K562 (cell line): ENCODE data around the gene FHIT. TPM values are rescaled to one million over a fixed set of nuclear protein-coding genes. Genes with fewer than 3 reads are reported as not detected.
A peak's percentile ranks its signal among the peaks of the same experiment; 100 is the strongest.

ENCODE experiments used
- CCNT2 ChIP-seq: IDR thresholded peaks from 2 replicates; pipeline ENCODE4 v1.6.1; 2011; ENCODE audit warnings: borderline replicate concordance, low read depth, mild to moderate bottlenecking, moderate library complexity, mixed read lengths, low read length; ENCODE audit not compliant: insufficient read length; ENCODE audit errors: extremely low read depth
- ESRRB ChIP-seq: fragments of 250-450 bp; sonication (Bioruptor Pico); IDR thresholded peaks from 2 replicates; pipeline ENCODE4 v1.5.0; 2020; ENCODE audit warnings: mild to moderate bottlenecking, moderate library complexity, borderline replicate concordance
- FOXK2 ChIP-seq, 2 experiments: fragments of 450-650 bp; IDR thresholded peaks in 1 of 2; conservative IDR thresholded peaks in 1 of 2; 2 replicates each; pipeline ENCODE4 v1.6.1; 2016; ENCODE audit warnings: low read depth in 2 of 2, mild to moderate bottlenecking in 1 of 2
- GABPA ChIP-seq: fragments of 200-800 bp; sonication (Bioruptor generic); conservative IDR thresholded peaks from 2 replicates; pipeline ENCODE4 v1.6.1; 2016; ENCODE audit warnings: low read depth, missing genetic modification characterization, missing compliant biosample characterization
- HMG20B ChIP-seq: fragments of 250-450 bp; sonication (Bioruptor Pico); IDR thresholded peaks from 2 replicates; pipeline ENCODE4 v1.5.0; 2021; ENCODE audit warnings: mild to moderate bottlenecking
- KAT7 ChIP-seq: sonication (generic); formaldehyde crosslinking; IDR thresholded peaks from 2 replicates; pipeline ENCODE4 v1.8.0; 2022; ENCODE audit warnings: missing genetic modification reagents, mild to moderate bottlenecking, borderline replicate concordance
- KLF16 ChIP-seq: IDR thresholded peaks from 2 replicates; pipeline ENCODE4 v1.6.1; 2016; ENCODE audit warnings: antibody characterized with exemption
- POLR3A ChIP-seq: IDR thresholded peaks from 2 replicates; pipeline ENCODE4 v1.6.1; 2011; ENCODE audit warnings: borderline replicate concordance, mild to moderate bottlenecking, moderate library complexity; ENCODE audit not compliant: insufficient read length, insufficient read depth; ENCODE audit errors: extremely low read depth
- SMAD4 ChIP-seq: fragments of 250-450 bp; sonication (Bioruptor Pico); conservative IDR thresholded peaks from 2 replicates; pipeline ENCODE4 v1.8.0; 2021; ENCODE audit warnings: inconsistent platforms, mild to moderate bottlenecking, moderate library complexity
- SMARCB1 ChIP-seq: IDR thresholded peaks from 2 replicates; pipeline ENCODE4 v1.6.1; 2011; ENCODE audit warnings: improper control_type of control experiment, low read depth; ENCODE audit not compliant: insufficient read length
- SRSF7 ChIP-seq: fragments of 200-400 bp; formaldehyde crosslinking; optimal IDR thresholded peaks from 2 replicates; pipeline ENCODE3; 2017; ENCODE audit warnings: mild to moderate bottlenecking, low read depth, low read length
- TAF9B ChIP-seq: fragments of 450-650 bp; IDR thresholded peaks from 2 replicates; pipeline ENCODE4 v1.6.1; 2018; ENCODE audit warnings: mild to moderate bottlenecking; ENCODE audit not compliant: partially characterized antibody
- TAL1 ChIP-seq: fragments of 450-650 bp; IDR thresholded peaks from 2 replicates; pipeline ENCODE4 v1.6.1; 2016; ENCODE audit warnings: mild to moderate bottlenecking
- ZKSCAN1 ChIP-seq: fragments of 150-350 bp; IDR thresholded peaks from 2 replicates; pipeline ENCODE4 v1.6.1; 2016; ENCODE audit warnings: low read depth, low read length
- ZNF121 ChIP-seq: sonication (generic); formaldehyde crosslinking; conservative IDR thresholded peaks from 2 replicates; pipeline ENCODE4 v1.8.0; 2022; ENCODE audit warnings: missing genetic modification reagents
- ZNF76 ChIP-seq: fragments of 250-450 bp; sonication (Bioruptor Pico); IDR thresholded peaks from 2 replicates; pipeline ENCODE4 v1.4.0; 2020; ENCODE audit warnings: mild to moderate bottlenecking, moderate library complexity, borderline replicate concordance
- polyA plus RNA-seq, 8 experiments: library from polyadenylated mRNA; depleted of rRNA in 4 of 8; stranded (reverse) in 5 of 8; unstranded in 3 of 8; fragments of >200 nt; fragmentation: Nextera tagmentation in 2 of 8; fragmentation: Illumina TruSeq in 1 of 8; extraction: Ambion mirVana in 2 of 8; extraction: Trizol in 1 of 8; gene quantifications; 2 replicates each; pipeline versions ENCODE4 v1.2.1 to v1.2.3, GENCODE V29; 2011 to 2014; ENCODE audit warnings: inconsistent platforms in 1 of 8, missing spikeins in 1 of 8
- total RNA-seq, 7 experiments: library from RNA; depleted of rRNA in 6 of 7; stranded (reverse); fragments of >200 nt in 6 of 7; fragmentation: Illumina TruSeq in 2 of 7; extraction: Trizol in 2 of 7; gene quantifications; 2 replicates each; pipeline versions ENCODE4 v1.2.1 to v1.2.3, GENCODE V29; 2011 to 2021; ENCODE audit warnings: low replicate concordance in 1 of 7
- TF ChIP-seq, protein P1 (sequence below), 2 experiments: fragments of 450-650 bp in 1 of 2; sonication (generic) in 1 of 2; formaldehyde crosslinking; conservative IDR thresholded peaks; 2 replicates each; pipeline versions ENCODE4 v1.4.0 to v1.8.1; 2020 to 2022; ENCODE audit warnings: mild to moderate bottlenecking in 1 of 2, missing genetic modification reagents in 1 of 2
- TF ChIP-seq, protein P2 (sequence below), 2 experiments: fragments of 250-450 bp in 1 of 2; fragments of 450-650 bp in 1 of 2; sonication (Bioruptor Pico) in 1 of 2; IDR thresholded peaks; 2 replicates each; pipeline versions ENCODE4 v1.6.1 to v1.8.0; 2016 to 2021; ENCODE audit warnings: mild to moderate bottlenecking in 2 of 2, moderate library complexity in 2 of 2, missing compliant biosample characterization in 1 of 2, missing genetic modification characterization in 1 of 2
- TF ChIP-seq, protein P3 (sequence below): fragments of 450-650 bp; formaldehyde crosslinking; conservative IDR thresholded peaks from 2 replicates; pipeline ENCODE4 v1.4.0; 2022; ENCODE audit warnings: mild to moderate bottlenecking, missing genetic modification characterization
- TF ChIP-seq, protein P4 (sequence below): sonication (generic); formaldehyde crosslinking; IDR thresholded peaks from 2 replicates; pipeline ENCODE4 v1.9.0; 2022; ENCODE audit warnings: mild to moderate bottlenecking, missing genetic modification reagents
- TF ChIP-seq, protein P5 (sequence below): fragments of 250-450 bp; sonication (Bioruptor Pico); IDR thresholded peaks from 2 replicates; pipeline ENCODE4 v1.5.0; 2021
- TF ChIP-seq, protein P6 (sequence below): sonication (generic); formaldehyde crosslinking; IDR thresholded peaks from 2 replicates; pipeline ENCODE4 v1.8.1; 2022; ENCODE audit warnings: missing genetic modification reagents

The FHIT gene
- total and polyA plus RNA-seq, 9 of the 15 experiments (the other 6 are each of a cell fraction or from before 2014, with no cell fraction given): 1.7 to 9.1 (median 4.3) TPM

DNA sequence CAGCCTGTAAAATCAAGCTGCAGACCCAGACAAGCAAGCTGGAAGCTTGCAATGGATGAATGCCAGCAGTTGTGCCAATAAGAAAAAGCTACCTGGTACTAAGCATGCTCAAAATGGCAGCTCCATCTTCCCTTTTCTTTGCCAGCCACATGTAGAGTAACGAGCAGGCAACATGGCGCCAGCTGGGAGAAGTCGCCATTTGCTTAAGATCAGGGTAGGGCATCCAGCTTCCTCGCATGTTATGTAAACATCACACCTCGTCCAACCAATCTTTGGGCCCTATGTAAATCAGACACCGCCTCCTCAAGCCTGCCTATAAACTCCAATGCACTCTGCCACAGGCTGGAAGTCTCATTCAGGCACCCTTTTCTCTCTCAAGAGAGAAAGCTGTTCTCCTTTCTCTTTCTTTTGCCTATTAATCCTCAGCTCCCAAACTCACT lies 973.9 kb downstream of the FHIT start (continued):
- TF ChIP-seq HMG20B (CRISPR knock-in tag) (no peak), ESRRB (CRISPR knock-in tag) (no peak), KLF16 (no peak), TAL1 (no peak), ZKSCAN1 (no peak), SMARCB1 (no peak), SRSF7 (no peak), GABPA (tag) (no peak), CCNT2 (no peak), POLR3A (no peak), SMAD4 (CRISPR knock-in tag) (no peak), ZNF76 (no peak), TAF9B (peak; percentile 67), KAT7 (no peak), FOXK2 (conservative IDR thresholded peaks at IDR 0.05 in 1 of 2, IDR thresholded peaks at IDR 0.05 in 1 of 2; ENCODE audit: low read depth in 2 of 2) (peak; percentile 97 to 99), ZNF121 (CRISPR knock-in tag) (no peak)
- TF ChIP-seq, protein P1, sequence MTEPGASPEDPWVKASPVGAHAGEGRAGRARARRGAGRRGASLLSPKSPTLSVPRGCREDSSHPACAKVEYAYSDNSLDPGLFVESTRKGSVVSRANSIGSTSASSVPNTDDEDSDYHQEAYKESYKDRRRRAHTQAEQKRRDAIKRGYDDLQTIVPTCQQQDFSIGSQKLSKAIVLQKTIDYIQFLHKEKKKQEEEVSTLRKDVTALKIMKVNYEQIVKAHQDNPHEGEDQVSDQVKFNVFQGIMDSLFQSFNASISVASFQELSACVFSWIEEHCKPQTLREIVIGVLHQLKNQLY (CRISPR knock-in tag; conservative IDR thresholded peaks at IDR 0.05): no peak
- TF ChIP-seq, protein P2, sequence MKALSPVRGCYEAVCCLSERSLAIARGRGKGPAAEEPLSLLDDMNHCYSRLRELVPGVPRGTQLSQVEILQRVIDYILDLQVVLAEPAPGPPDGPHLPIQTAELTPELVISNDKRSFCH (CRISPR knock-in tag; IDR thresholded peaks at IDR 0.05): no peak
- TF ChIP-seq, protein P2 (tag; IDR thresholded peaks at IDR 0.05): no peak
- TF ChIP-seq, protein P3, sequence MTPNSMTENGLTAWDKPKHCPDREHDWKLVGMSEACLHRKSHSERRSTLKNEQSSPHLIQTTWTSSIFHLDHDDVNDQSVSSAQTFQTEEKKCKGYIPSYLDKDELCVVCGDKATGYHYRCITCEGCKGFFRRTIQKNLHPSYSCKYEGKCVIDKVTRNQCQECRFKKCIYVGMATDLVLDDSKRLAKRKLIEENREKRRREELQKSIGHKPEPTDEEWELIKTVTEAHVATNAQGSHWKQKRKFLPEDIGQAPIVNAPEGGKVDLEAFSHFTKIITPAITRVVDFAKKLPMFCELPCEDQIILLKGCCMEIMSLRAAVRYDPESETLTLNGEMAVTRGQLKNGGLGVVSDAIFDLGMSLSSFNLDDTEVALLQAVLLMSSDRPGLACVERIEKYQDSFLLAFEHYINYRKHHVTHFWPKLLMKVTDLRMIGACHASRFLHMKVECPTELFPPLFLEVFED (CRISPR knock-in tag): no peak
- TF ChIP-seq, protein P4, sequence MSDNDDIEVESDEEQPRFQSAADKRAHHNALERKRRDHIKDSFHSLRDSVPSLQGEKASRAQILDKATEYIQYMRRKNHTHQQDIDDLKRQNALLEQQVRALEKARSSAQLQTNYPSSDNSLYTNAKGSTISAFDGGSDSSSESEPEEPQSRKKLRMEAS (CRISPR knock-in tag): peak; percentile 90
- TF ChIP-seq, protein P5, sequence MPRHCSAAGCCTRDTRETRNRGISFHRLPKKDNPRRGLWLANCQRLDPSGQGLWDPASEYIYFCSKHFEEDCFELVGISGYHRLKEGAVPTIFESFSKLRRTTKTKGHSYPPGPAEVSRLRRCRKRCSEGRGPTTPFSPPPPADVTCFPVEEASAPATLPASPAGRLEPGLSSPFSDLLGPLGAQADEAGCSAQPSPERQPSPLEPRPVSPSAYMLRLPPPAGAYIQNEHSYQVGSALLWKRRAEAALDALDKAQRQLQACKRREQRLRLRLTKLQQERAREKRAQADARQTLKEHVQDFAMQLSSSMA (CRISPR knock-in tag): no peak
- TF ChIP-seq, protein P6, sequence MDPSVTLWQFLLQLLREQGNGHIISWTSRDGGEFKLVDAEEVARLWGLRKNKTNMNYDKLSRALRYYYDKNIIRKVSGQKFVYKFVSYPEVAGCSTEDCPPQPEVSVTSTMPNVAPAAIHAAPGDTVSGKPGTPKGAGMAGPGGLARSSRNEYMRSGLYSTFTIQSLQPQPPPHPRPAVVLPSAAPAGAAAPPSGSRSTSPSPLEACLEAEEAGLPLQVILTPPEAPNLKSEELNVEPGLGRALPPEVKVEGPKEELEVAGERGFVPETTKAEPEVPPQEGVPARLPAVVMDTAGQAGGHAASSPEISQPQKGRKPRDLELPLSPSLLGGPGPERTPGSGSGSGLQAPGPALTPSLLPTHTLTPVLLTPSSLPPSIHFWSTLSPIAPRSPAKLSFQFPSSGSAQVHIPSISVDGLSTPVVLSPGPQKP (CRISPR knock-in tag): no peak
